ENCODE data around the gene VTI1A.

DNA sequence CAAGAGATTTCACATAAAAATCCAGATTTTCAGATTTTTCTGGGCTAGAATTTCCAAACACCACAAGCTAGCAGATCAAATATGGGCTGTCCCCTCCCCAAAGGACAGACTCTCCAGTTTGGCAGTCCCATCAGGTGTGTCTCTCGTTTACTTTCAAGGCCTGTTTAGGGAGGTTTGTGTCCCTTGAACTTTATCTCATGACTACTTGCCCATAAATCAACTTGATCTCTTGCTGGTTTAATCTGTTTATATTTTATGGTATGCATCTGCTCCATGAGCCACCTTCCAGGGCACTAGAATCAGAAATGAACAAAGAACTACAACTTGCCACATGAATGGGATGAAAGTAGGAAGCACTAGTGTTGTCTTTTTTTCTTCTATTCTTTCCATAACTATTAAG lies 5.5 kb upstream of the VTI1A start:
- TF ChIP-seq, protein P1, sequence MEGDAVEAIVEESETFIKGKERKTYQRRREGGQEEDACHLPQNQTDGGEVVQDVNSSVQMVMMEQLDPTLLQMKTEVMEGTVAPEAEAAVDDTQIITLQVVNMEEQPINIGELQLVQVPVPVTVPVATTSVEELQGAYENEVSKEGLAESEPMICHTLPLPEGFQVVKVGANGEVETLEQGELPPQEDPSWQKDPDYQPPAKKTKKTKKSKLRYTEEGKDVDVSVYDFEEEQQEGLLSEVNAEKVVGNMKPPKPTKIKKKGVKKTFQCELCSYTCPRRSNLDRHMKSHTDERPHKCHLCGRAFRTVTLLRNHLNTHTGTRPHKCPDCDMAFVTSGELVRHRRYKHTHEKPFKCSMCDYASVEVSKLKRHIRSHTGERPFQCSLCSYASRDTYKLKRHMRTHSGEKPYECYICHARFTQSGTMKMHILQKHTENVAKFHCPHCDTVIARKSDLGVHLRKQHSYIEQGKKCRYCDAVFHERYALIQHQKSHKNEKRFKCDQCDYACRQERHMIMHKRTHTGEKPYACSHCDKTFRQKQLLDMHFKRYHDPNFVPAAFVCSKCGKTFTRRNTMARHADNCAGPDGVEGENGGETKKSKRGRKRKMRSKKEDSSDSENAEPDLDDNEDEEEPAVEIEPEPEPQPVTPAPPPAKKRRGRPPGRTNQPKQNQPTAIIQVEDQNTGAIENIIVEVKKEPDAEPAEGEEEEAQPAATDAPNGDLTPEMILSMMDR (conservative IDR thresholded peaks at IDR 0.05; ENCODE audit: low read length) = no peak
- no peak for TF ChIP-seq EZH2phosphoT487 (IDR thresholded peaks at IDR 0.05; ENCODE audit: borderline replicate concordance)

Measured in Loucy (cell line).